Astrocyte (in vitro differentiated cells and primary cell): Measurements from ENCODE around the gene CCDC85B. TPM values are rescaled to one million over a fixed set of nuclear protein-coding genes. Genes with fewer than 3 reads are reported as not detected.

ENCODE experiments used
- DNase-seq: peaks from one replicate; pipeline ENCODE4 v3.0.0-alpha.2; 2010; ENCODE audit warnings: low read depth
- FAIRE-seq: peaks from 2 replicates; lab custom pipeline; 2011; peaks lifted over from hg19 to GRCh38; lab: Jason Lieb, UNC
- H2AFZ ChIP-seq: 2 replicates; pipeline ENCODE4 v1.6.0; 2012; ENCODE audit warnings: low read depth, low read length, inconsistent platforms
- H3K27ac ChIP-seq: 2 replicates; pipeline ENCODE4 v1.5.1; 2011; ENCODE audit warnings: low read depth, low read length, inconsistent platforms
- H3K27me3 ChIP-seq: 2 replicates; pipeline ENCODE4 v1.6.0; 2011; ENCODE audit warnings: low read length, inconsistent platforms; ENCODE audit not compliant: insufficient read depth
- H3K36me3 ChIP-seq: 2 replicates; pipeline ENCODE4 v1.5.1; 2011; ENCODE audit warnings: low read length, inconsistent platforms; ENCODE audit not compliant: insufficient read depth
- H3K4me1 ChIP-seq: 2 replicates; pipeline ENCODE4 v1.5.1; 2011; ENCODE audit warnings: low read length, inconsistent platforms; ENCODE audit not compliant: insufficient read depth
- H3K4me2 ChIP-seq: 2 replicates; pipeline ENCODE4 v1.6.0; 2012; ENCODE audit warnings: low read length, inconsistent platforms
- H3K4me3 ChIP-seq: 2 replicates; pipeline ENCODE4 v1.5.1; 2011; ENCODE audit warnings: low read depth, mild to moderate bottlenecking, low read length, inconsistent platforms; ENCODE audit not compliant: insufficient read depth
- H3K79me2 ChIP-seq: 2 replicates; pipeline ENCODE4 v1.6.0; 2012; ENCODE audit warnings: mild to moderate bottlenecking, low read length, inconsistent platforms; ENCODE audit not compliant: insufficient read depth
- H3K9ac ChIP-seq: 2 replicates; pipeline ENCODE4 v1.6.0; 2012; ENCODE audit warnings: mild to moderate bottlenecking, low read length, inconsistent platforms
- H3K9me3 ChIP-seq: 2 replicates; pipeline ENCODE4 v1.5.1; 2012; ENCODE audit warnings: low read depth, mild to moderate bottlenecking, low read length, inconsistent platforms; ENCODE audit not compliant: insufficient read depth
- H4K20me1 ChIP-seq: 2 replicates; pipeline ENCODE4 v1.6.0; 2012; ENCODE audit warnings: low read length, inconsistent platforms; ENCODE audit not compliant: insufficient read depth
- H3K27ac Mint-ChIP-seq: one replicate; pipeline ENCODE4 v1.8.0; 2021; ENCODE audit warnings: mild to moderate bottlenecking, mixed read lengths; ENCODE audit not compliant: unreplicated experiment
- H3K27me3 Mint-ChIP-seq: one replicate; pipeline ENCODE4 v1.8.0; 2021; ENCODE audit warnings: low read depth, mixed read lengths; ENCODE audit not compliant: unreplicated experiment
- H3K36me3 Mint-ChIP-seq: one replicate; pipeline ENCODE4 v1.8.0; 2021; ENCODE audit warnings: low read depth, mixed read lengths; ENCODE audit not compliant: unreplicated experiment
- H3K4me1 Mint-ChIP-seq: one replicate; pipeline ENCODE4 v1.8.0; 2021; ENCODE audit warnings: low read depth, mixed read lengths; ENCODE audit not compliant: unreplicated experiment
- H3K4me3 Mint-ChIP-seq: one replicate; pipeline ENCODE4 v1.8.0; 2021; ENCODE audit warnings: mild to moderate bottlenecking, moderate library complexity, mixed read lengths; ENCODE audit not compliant: unreplicated experiment
- H3K9me3 Mint-ChIP-seq: one replicate; pipeline ENCODE4 v1.8.0; 2021; ENCODE audit warnings: mild to moderate bottlenecking, mixed read lengths; ENCODE audit not compliant: unreplicated experiment
- CTCF ChIP-seq: IDR thresholded peaks from 2 replicates; pipeline ENCODE4 v1.5.1; 2011; ENCODE audit warnings: low read depth, mild to moderate bottlenecking, inconsistent platforms, low read length, moderate library complexity; ENCODE audit not compliant: insufficient read depth
- EZH2 ChIP-seq: IDR thresholded peaks from 2 replicates; pipeline ENCODE4 v1.6.1; 2012; ENCODE audit warnings: mild to moderate bottlenecking, low read length, inconsistent platforms; ENCODE audit not compliant: insufficient read depth
- total RNA-seq: library from RNA; stranded (reverse); gene quantifications from 2 replicates; pipeline ENCODE4 v1.2.1, GENCODE V29; 2021

CCDC85B gene
- total RNA-seq, 1 donor from 2014 or later = 31.4 TPM

- Mint-ChIP-seq H3K9me3 (no peaks in the 10 kb centered on the region), H3K36me3 (peaks cover 10% of the 10 kb centered on the region), H3K27ac (no peak overlapping the region), H3K4me1 (peaks cover 23% of the 10 kb centered on the region), H3K27me3 (no peaks in the 10 kb centered on the region), H3K4me3 (peak overlapping the region; percentile 91)
- Histone ChIP-seq H3K4me3 (peak overlapping the region; percentile 72), H3K4me2 (peak overlapping the region; percentile 95), H3K4me1 (peaks cover 46% of the 10 kb centered on the region), H3K36me3 (peaks cover 17% of the 10 kb centered on the region), H3K79me2 (peaks cover 57% of the 10 kb centered on the region), H3K9ac (peak overlapping the region; percentile 80), H2AFZ (peak overlapping the region; percentile 72), H3K27me3 (no peaks in the 10 kb centered on the region), H4K20me1 (peaks cover 9% of the 10 kb centered on the region), H3K27ac (peak overlapping the region; percentile 63), H3K9me3 (no peaks in the 10 kb centered on the region)
- FAIRE-seq (no peak), DNase-seq (no peak)
- TF ChIP-seq CTCF = no peak
- no peak for TF ChIP-seq EZH2
These were observed 29.3 kb downstream of the CCDC85B start for GRCh38 chr11:65919573-65920371.

GRCh38 chr11:65920372-65920802 lies 29.9 kb downstream of the CCDC85B start:
- Mint-ChIP-seq H3K36me3 (peaks cover 10% of the 10 kb centered on the region), H3K4me3 (peak overlapping the region; percentile 91), H3K9me3 (no peaks in the 10 kb centered on the region), H3K27me3 (no peaks in the 10 kb centered on the region), H3K4me1 (peaks cover 17% of the 10 kb centered on the region), H3K27ac (no peak overlapping the region)
- DNase-seq (no peak), FAIRE-seq (no peak)
- Histone ChIP-seq H3K27me3 (no peaks in the 10 kb centered on the region), H3K4me3 (peak overlapping the region; percentile 72), H3K36me3 (peaks cover 17% of the 10 kb centered on the region), H3K9ac (peak overlapping the region; percentile 80), H3K79me2 (peaks cover 51% of the 10 kb centered on the region), H3K4me1 (peaks cover 40% of the 10 kb centered on the region), H4K20me1 (peaks cover 9% of the 10 kb centered on the region), H2AFZ (no peak overlapping the region), H3K9me3 (no peaks in the 10 kb centered on the region), H3K4me2 (peak overlapping the region; percentile 95), H3K27ac (no peak overlapping the region)
- TF ChIP-seq EZH2 (no peak), CTCF (no peak)
